Activated CD8-positive, alpha-beta memory T cell treated with anti-CD3 and anti-CD28 coated beads, Interleukin-2, amount 50 U/mL, for 4 hours (primary cell): Measurements from ENCODE around the gene P4HA3.
A peak's percentile ranks its signal among the peaks of the same experiment; 100 is the strongest.
"Not testable (repeated sequence)": the region's sequence is repeated elsewhere in the genome, so short reads cannot be mapped to it uniquely, and the experiment has no call there.

ENCODE experiments used
- DNase-seq: peaks from one replicate; pipeline ENCODE4 v3.0.0-alpha.2; 2020

Gene P4HA3

GRCh38 chr11:74311352-74311926, at the start of gene P4HA3:
Gene P4HA3 (minus strand): TSS chr11:74311640. CDS start chr11:74311611, 29 bp downstream.
- peak; percentile 29 for DNase-seq

- DNase-seq = no peak
Measured at GRCh38 chr11:74357449-74357848, 46.0 kb upstream of the P4HA3 start.

- no peak for DNase-seq
Measured at GRCh38 chr11:74355626-74356025, 44.2 kb upstream of the P4HA3 start.

GRCh38 chr11:74354036-74354435, 42.6 kb upstream of the P4HA3 start:
- DNase-seq = no peak

- DNase-seq = no peak
Measured at GRCh38 chr11:74347381-74347780, 35.9 kb upstream of the P4HA3 start.

- DNase-seq = no peak
Measured at GRCh38 chr11:74345420-74345819, 34.0 kb upstream of the P4HA3 start.

- no peak for DNase-seq
Measured at GRCh38 chr11:74341921-74342320, 30.5 kb upstream of the P4HA3 start.

GRCh38 chr11:74339619-74340018, 28.2 kb upstream of the P4HA3 start:
- DNase-seq = no peak

GRCh38 chr11:74338963-74339362, 27.5 kb upstream of the P4HA3 start:
- no peak for DNase-seq

- no peak for DNase-seq
Measured at GRCh38 chr11:74333193-74333592, 21.8 kb upstream of the P4HA3 start.

GRCh38 chr11:74332291-74332690, 20.9 kb upstream of the P4HA3 start:
- no peak for DNase-seq

- DNase-seq = not testable (repeated sequence)
Measured at GRCh38 chr11:74331000-74331399, 19.6 kb upstream of the P4HA3 start.

- DNase-seq = no peak
Measured at GRCh38 chr11:74330075-74330858, 18.8 kb upstream of the P4HA3 start.

- DNase-seq = no peak
Measured at GRCh38 chr11:74327076-74327475, 15.6 kb upstream of the P4HA3 start.

GRCh38 chr11:74326665-74327064, 15.2 kb upstream of the P4HA3 start:
- DNase-seq = no peak

- DNase-seq = no peak
Measured at GRCh38 chr11:74325649-74326645, 14.5 kb upstream of the P4HA3 start.

GRCh38 chr11:74322667-74323066, 11.2 kb upstream of the P4HA3 start:
- no peak for DNase-seq

GRCh38 chr11:74321487-74322188, 10.2 kb upstream of the P4HA3 start:
- no peak for DNase-seq

- DNase-seq = no peak
Measured at GRCh38 chr11:74320538-74320937, 9.1 kb upstream of the P4HA3 start.

- DNase-seq = no peak
Measured at GRCh38 chr11:74319139-74319816, 7.8 kb upstream of the P4HA3 start.

- DNase-seq = no peak
Measured at GRCh38 chr11:74318241-74318932, 6.9 kb upstream of the P4HA3 start.
